ENCODE data around the gene ZKSCAN4.

Gene ZKSCAN4

GRCh38 chr6:28207510-28208110 lies 44.5 kb downstream of the ZKSCAN4 start:
- TF ChIP-seq CTCF (IDR thresholded peaks at IDR 0.05) (no peak), ZFX (IDR thresholded peaks at IDR 0.05; ENCODE audit: borderline replicate concordance) (no peak)
- H3K27ac ChIP-seq: no peak overlapping the region

- H3K27ac ChIP-seq: no peak overlapping the region
- TF ChIP-seq ZFX (IDR thresholded peaks at IDR 0.05; ENCODE audit: borderline replicate concordance) (no peak), CTCF (IDR thresholded peaks at IDR 0.05) (no peak)
These were observed 45.0 kb downstream of the ZKSCAN4 start for GRCh38 chr6:28206928-28207509.

GRCh38 chr6:28206527-28206926 lies 45.5 kb downstream of the ZKSCAN4 start:
- no peak overlapping the region for H3K27ac ChIP-seq
- TF ChIP-seq ZFX (IDR thresholded peaks at IDR 0.05; ENCODE audit: borderline replicate concordance) (no peak), CTCF (IDR thresholded peaks at IDR 0.05) (no peak)

GRCh38 chr6:28205879-28206278 lies 46.2 kb downstream of the ZKSCAN4 start:
- H3K27ac ChIP-seq: no peak overlapping the region
- TF ChIP-seq ZFX (IDR thresholded peaks at IDR 0.05; ENCODE audit: borderline replicate concordance): no peak
- TF ChIP-seq CTCF (IDR thresholded peaks at IDR 0.05): no peak

GRCh38 chr6:28203201-28203600 lies 48.9 kb downstream of the ZKSCAN4 start:
- TF ChIP-seq CTCF (IDR thresholded peaks at IDR 0.05) (no peak), ZFX (IDR thresholded peaks at IDR 0.05; ENCODE audit: borderline replicate concordance) (no peak)
- H3K27ac ChIP-seq: no peak overlapping the region

- no peak overlapping the region for H3K27ac ChIP-seq
- TF ChIP-seq ZFX (IDR thresholded peaks at IDR 0.05; ENCODE audit: borderline replicate concordance) (no peak), CTCF (IDR thresholded peaks at IDR 0.05) (no peak)
These were observed 52.0 kb downstream of the ZKSCAN4 start for GRCh38 chr6:28200020-28200419.

All from 22Rv1 (cell line).